CMK (cell line): ENCODE data around the gene COQ10A.
A peak's percentile ranks its signal among the peaks of the same experiment; 100 is the strongest.
"Not testable (repeated sequence)": the region's sequence is repeated elsewhere in the genome, so short reads cannot be mapped to it uniquely, and the experiment has no call there.

Source experiments
- DNase-seq: peaks from one replicate; pipeline ENCODE4 v3.0.0-alpha.2; 2010; ENCODE audit warnings: low read depth

Gene COQ10A

GRCh38 chr12:56243731-56244181, 23.0 kb upstream of the COQ10A start:
- DNase-seq, result no peak

DNA sequence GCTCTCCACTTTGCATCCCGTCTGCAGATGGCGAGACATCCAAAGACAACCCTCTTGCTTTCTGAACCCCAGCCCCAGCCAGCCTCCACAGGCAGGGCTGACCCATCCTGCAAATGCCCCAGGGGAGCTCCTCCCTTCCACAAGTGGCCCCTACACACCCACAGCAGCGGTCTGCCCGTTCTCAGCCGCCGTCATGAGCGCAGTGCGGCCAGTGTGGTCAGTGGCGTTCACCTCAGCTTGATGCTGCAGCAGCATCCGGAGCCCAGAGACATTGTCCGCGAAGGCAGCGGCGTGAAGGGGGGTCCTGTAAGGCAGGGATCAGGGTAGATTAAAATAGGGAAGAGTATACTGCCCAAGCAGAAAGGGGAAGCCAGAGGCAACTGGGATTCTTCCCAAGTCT, 22.2 kb upstream of the COQ10A start:
- no peak for DNase-seq

DNA sequence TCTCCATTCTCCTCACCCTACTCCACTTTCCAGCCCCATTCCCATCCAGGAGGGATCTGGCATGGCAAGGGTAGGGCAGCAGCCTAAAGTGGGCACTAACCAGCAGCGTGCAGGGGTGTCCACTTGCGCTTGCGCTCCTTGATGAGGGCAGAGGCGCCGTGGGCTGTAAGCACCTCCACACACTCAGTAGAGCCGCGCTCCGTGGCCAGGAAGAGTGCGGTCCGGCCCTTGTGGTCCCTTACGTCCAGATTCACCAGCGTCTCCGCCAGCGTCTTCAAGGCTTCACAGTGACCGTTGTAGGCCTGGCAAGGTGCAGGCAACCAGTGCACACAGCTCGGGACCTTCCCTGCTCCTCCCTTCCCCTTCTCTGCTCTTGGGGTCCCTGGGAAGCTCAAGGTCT, 18.8 kb upstream of the COQ10A start:
- no peak for DNase-seq

- no peak for DNase-seq
Measured at GRCh38 chr12:56248711-56249110, 18.0 kb upstream of the COQ10A start.

DNA sequence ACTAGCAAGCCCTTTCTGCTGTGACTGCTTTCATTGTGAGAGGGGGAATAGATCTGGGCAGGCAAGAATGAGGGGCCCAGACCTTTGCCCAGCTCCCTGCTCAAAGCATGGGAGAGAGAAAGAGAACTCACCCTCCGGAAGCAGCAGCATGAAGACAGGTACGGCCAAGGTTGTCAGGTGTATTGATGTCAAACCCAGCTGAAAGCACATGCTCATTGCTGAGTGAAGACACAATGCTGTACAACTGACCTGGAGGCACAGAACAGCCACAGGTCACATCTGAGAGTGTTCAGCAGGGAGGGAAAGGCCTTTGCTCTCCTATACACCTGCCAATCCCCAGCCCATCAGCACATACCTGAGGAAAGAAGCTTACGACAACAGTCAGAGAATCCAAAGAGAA, 14.1 kb upstream of the COQ10A start:
- DNase-seq, result no peak

DNA sequence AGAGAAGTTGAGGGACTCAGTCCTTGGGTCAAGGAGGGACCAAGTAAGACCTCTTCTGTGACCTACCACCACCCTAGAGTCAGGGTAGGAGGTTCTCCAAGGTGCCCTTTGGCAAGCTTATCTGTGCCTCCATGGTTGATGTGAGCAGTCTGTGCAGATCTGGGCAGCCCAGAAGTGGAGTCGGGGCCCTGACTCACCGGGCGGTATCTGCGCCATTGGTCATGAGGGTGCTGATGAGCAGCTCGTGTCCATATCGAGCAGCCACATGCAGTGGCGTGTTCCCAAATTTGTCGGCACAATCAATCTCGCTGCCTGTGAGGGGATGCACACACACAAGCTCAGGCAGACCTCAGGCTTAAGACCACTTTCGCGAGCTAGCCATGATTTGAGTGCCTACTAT, 13.7 kb upstream of the COQ10A start:
- DNase-seq, result no peak

GRCh38 chr12:56255671-56256070, 11.1 kb upstream of the COQ10A start:
- no peak for DNase-seq

- no peak for DNase-seq
Measured at GRCh38 chr12:56256326-56256960, 10.3 kb upstream of the COQ10A start.

- DNase-seq, result no peak
Measured at GRCh38 chr12:56257071-56257470, 9.7 kb upstream of the COQ10A start.

DNA sequence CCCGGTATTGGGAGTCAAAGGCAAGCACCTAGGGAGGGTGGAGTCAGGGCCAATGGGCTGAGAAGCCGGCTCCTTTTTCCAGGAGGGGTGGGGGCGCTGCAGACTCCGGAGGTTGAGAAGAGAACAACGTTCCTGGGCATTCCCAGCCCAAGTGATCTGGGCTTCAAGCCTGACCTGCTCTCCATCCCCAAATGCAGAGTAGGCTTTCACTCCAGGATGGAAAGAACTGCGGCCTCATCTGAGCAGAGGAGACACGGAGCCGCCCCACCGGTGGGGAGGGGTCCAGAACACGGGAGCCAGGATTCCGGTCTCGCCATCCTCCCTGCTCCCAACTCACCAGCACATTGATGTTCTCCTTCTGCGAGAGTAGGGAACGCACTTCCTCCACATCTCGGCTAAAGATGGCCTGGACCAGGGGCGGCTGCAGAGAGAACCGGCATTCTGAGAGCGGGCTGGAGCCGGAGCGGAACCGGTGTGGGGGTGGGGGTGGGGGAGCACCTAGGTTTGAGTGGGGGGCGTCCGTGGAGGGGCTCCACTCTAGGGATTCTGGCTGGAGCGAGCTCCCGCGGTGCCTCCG, 9.2 kb upstream of the COQ10A start:
- no peak for DNase-seq

DNA sequence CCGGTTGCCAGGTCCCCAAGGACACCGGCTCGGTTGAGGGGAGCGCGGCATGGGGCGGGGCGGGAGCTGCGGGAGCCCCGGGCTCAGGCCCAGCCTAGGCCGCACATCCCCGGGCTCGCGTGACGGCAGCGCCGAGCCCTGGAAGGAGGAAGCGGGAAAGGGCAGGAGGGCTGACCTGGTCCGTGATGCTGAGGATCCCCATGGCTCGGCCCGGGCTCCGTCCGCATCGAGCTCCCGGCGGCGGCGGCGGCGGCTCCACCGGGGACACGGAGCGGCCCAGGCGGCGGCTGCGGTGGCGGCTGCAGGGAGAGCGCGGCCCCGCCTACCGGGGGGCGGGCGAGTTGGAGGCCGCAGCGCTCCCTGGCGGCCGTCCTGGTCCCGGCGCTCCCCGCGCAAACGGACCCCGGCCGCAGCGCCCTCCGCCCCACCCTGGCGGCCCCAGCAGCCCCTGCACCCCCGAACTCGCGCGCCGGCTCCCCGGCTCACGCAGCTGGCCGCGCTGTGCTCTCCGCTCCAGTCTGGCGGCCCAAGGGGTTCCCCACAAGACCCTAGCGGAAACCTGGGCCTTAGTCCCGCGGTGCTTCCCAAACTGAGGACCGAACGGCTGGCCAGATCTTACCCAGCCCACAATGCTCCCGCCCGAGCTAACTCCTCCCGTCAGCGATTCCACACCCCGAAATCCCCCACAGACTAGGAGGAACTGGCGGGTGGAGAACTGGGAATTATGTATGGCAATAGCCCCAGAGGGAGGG, 8.5 kb upstream of the COQ10A start, which contains the start of gene ANKRD52:
ANKRD52 (minus strand) TSS at position 317 of the 752 bp plus-strand sequence; CDS start at position 202, 115 bp downstream.
- DNase-seq, result peak; percentile 43

DNA sequence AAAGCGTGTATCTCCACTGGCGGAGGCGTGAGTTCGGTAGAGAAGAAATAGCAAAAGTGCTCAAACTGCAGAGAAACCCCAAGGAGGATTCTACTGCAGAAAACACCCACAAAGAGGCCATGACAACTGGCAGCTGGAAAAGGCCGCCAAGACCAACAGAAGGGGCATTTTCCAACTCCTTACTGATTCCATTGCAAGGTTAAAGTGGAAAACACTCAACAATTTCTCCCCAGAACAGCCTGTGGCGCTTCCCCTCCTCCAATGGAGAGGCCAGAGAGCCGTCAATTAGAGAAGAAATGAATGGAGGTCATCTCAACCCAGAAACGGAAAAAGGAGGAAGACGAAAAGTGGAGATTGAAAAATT, 7.9 kb upstream of the COQ10A start:
- DNase-seq, result no peak

DNA sequence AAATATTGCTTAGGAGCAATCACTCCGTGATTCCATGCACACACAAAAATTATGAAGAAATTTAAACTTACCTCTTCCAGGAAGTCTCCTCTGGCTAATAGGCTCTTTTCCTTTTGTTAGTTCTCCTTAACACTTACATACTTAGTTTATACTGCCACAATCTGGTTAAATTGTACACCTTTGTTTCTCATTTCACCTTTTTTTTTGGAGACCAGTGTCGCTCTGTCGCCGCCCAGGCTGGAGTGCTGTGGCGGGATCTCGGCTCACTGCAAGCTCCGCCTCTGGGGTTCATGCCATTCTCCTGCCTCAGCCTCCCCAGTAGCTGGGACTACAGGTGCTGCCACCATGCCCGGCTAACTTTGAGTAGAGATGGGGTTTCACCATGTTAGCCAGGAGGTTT, 6.4 kb upstream of the COQ10A start:
- no peak for DNase-seq

DNA sequence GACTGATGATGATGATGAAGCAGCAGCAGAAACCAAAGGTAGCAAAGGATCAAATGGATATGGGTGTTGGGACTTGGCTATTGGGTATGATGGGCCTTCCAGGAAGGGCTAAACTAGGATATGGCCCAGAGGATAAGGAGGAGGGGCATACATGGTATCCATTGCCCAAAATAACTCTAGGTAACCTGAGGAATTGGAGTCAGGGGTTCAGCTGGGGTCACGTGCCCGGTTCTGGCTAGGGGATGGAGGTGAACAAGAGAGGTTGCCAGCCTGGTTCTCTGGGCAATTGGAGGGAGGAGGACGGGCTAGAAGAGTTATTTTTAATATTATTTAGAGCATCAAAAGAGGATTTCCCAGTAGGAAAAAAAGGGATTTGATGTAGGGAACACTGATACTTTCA, 5.8 kb upstream of the COQ10A start:
- no peak for DNase-seq

DNA sequence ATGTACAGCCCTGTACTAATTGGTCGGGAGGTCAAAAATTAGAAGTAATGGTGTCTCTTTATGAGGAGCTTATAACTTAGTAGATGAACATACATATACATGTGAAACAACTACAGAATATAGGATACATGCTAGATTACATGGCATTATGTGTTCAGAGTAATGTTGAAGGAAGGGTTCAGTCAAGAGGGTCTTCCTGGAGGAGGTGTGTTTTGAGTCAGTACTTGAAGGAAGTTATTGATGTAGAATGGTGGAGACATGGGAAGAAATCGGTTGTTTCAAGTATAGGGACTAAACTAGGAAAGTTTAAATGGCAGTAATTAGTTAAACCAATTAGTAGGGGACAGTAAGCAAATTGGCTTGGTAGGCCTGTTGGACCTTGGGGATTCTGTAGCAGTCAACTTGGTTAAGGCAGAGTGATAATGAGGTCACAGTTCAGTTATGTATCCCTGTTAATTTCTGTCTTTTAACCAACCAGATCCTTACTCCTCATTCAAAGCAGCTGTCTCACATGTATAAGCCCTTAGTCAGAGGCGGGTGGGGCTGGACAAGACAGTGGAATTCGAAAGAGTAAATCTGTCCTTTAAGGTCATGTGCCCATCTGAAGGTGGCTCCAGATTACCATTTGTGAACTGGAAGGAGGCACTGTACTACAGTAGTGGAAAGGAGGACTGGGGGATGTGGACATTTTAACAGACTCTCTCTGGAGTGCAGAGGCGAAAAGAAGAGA, 5.1 kb upstream of the COQ10A start:
- no peak for DNase-seq

- not testable (repeated sequence) for DNase-seq
Measured at GRCh38 chr12:56262955-56263354, 3.8 kb upstream of the COQ10A start.

DNA sequence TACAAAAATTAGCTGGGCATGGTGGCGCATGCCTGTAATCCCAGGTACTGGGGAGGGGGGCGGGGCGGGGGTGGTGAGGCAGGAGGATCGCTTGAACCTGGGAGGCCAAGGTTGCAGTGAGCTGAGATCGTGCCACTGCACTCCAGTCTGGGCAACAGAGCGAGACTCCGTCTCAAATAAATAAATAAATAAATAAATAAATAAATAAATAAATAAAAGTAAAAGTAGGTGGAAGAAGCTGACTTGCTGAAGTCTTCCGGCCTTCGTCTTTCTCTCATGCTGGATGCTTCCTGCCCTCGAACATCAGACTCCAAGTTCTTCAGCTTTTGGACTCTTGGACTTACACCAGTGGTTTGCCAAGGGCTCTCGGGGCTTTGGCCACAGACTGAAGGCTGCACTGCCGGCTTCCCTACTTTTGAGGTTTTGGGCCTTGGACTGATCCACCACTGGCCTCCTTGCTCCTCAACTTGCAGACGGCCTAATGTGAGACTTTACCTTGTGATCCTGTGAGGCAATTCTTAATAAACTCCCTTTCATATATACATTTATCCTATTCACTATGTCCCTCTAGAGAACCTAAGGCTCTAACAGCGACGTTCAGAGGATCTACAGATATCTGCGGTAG, 562 bp upstream of the COQ10A start:
- not testable (repeated sequence) for DNase-seq

DNA sequence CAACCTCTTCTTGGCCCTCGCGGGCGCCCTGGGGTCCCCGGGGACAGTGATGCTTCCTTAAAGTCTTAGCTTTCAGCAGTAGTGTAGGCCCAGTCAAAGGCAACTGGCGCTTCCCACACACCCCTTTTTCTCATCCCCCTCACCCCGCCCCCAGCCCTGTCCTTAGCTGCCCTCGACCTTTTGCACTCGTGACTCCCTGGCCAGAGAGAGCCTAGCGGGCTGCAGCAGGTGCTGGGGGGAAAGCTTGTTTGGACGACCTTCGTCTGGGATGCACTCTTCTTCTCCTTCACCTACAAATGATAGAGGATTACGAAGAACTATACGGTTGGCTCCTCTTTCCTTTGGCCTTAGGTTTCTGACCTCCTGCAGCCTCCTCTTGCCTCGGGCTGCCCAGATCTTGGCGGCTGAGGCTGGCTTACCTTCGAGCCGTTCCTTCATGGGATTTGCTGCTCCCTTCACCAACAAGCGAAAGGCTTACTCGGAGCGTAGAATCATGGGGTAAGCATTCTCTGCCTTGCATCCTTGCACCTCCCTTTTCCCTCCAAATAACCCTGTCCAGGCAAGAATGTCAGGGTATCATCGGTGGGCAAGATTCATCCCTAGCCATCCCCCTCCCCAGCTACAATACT, 815 bp downstream of the COQ10A start:
- DNase-seq, result no peak

DNA sequence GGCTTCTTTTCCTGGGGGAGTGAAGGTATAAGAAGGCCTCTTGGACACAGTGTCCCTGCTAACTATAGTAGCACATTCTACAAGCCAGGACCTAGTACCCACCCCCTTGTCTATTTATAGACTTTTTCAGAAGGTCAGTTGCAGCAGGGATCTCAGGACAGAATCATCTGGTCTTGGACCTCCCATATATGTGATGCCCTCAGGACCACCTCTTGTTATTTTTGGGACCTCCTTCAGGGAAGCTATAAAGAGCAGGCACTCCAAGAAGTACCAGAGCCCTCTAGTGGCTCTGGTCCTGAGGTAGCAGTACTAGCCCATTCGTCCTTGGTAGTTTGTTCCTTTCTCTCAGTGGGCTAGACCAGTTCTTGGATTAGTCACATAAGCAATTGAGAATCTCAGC, 4.3 kb downstream of the COQ10A start:
- DNase-seq, result no peak

DNA sequence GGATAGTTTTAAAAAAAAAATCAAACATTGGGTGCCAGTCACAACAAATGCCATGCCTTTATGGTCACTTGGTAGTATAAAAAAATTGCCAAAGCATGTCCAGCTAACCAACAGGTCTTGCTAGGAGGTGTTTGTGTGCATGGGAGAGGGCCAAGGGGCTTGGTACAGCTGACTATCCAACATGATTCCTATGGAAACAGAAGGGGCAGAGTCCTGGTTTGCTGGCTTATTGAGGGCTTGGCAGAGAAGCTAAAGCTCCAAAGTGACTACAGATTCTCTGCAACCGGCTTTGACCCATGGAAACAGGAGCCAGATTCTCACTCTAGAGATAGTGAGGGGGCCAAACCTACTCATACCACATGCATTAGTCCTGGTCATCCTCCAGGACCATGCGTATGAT, 5.7 kb downstream of the COQ10A start:
- not testable (repeated sequence) for DNase-seq

- no peak for DNase-seq
Measured at GRCh38 chr12:56274299-56274698, 7.6 kb downstream of the COQ10A start.

- no peak for DNase-seq
Measured at GRCh38 chr12:56278905-56279304, 12.2 kb downstream of the COQ10A start.
